Mammary epithelial cell (primary cell): ENCODE results near the gene PLCG1.

Source experiments
- CTCF ChIP-seq, 2 donors: IDR thresholded peaks in 1 of 2; conservative IDR thresholded peaks in 1 of 2; 2 replicates each; pipeline ENCODE4 v1.5.1; 2011 to 2012; ENCODE audit warnings: inconsistent platforms in 2 of 2, low read length in 2 of 2, mild to moderate bottlenecking in 2 of 2, control low read depth in 1 of 2, low read depth in 1 of 2; ENCODE audit not compliant: insufficient read depth in 1 of 2; ENCODE audit errors: extremely low read depth in 1 of 2
- EZH2 ChIP-seq: IDR thresholded peaks from 2 replicates; pipeline ENCODE4 v1.6.1; 2012; ENCODE audit warnings: low read length, inconsistent platforms, borderline replicate concordance

DNA sequence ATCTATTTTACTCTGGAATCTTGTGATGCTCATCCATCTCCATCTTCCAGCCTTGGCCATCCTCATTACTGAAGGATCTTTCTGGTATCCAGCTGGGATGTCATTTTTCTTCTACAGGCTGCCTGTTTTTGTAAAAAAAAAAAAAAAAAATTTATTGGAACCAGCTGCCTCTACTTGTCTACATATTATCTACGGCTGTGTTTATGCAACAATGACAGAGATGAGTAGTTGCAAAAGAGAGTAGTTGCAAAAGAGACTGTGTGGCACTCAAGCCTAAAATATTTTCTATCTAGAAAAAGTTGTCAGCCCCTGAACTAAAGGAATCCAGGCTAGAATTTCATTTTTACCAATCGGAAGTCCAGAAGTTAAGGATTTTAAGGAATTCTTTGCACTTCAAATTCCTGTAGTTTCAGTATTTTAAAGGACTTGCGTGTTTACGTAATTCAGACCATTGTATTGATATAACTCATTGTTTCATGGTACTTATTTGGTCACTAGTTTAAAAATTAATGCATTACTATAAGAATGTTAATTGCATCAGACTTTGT, 38.6 kb upstream of the PLCG1 start:
- TF ChIP-seq CTCF (conservative IDR thresholded peaks at IDR 0.05 in 1 of 2, IDR thresholded peaks at IDR 0.05 in 1 of 2; ENCODE audit: extremely low read depth in 1 of 2, insufficient read depth in 1 of 2, low read depth in 1 of 2, low read length in 2 of 2) (no peak), EZH2 (no peak)
